ENCODE data around the gene LIN52. TPM values are rescaled to one million over a fixed set of nuclear protein-coding genes. Genes with fewer than 3 reads are reported as not detected.

The LIN52 gene
- 10 to 100 TPM in 1 of 2 donors, 1 to 10 TPM in 1; 9.0 to 13.7 TPM for total RNA-seq
- polyA plus RNA-seq = 1 to 10 TPM; 7.1 to 7.4 TPM
- long read RNA-seq, donor 1, partial matches to known transcripts = 0 of 3 reads
- long read RNA-seq, donor 1, other reads (novel, unspliced or antisense) = 0 of 3 reads
- long read RNA-seq, donor 2, partial matches to known transcripts = 0 of 1 reads
- long read RNA-seq, donor 2, other reads (novel, unspliced or antisense) = 0 of 1 reads
- long read RNA-seq, donor 3, partial matches to known transcripts = 0 of 3 reads
- long read RNA-seq, donor 3, other reads (novel, unspliced or antisense) = 0 of 3 reads
- long read RNA-seq, donor 4, partial matches to known transcripts = 0 of 1 reads
- long read RNA-seq, donor 4, other reads (novel, unspliced or antisense) = 0 of 1 reads
- long read RNA-seq, donor 5, partial matches to known transcripts = 0 of 4 reads
- long read RNA-seq, donor 5, other reads (novel, unspliced or antisense) = 0 of 4 reads

- peak; percentile 96 for ATAC-seq (ENCODE audit: insufficient read depth, low FRiP score)
- H3K4me1 ChIP-seq (ENCODE audit: control insufficient read depth in 5 of 5, insufficient read depth in 5 of 5, low read length in 5 of 5) = peaks cover 0 to 19% (median 11%) of the 10 kb centered on the region in 5 donors
- no peaks in the 10 kb centered on the region for H3K9me3 ChIP-seq (ENCODE audit: control insufficient read depth in 4 of 4, insufficient read depth in 3 of 4, low read length in 3 of 4)
- H3K4me3 ChIP-seq = peak within 1 kb of the TSS; percentile 77
- TF ChIP-seq CTCF (IDR thresholded peaks at IDR 0.05; ENCODE audit: control extremely low read depth, extremely low read depth) = no peak
- peak within 1 kb of the TSS; percentile 76 to 99 for H3K9ac ChIP-seq (ENCODE audit: insufficient read depth in 1 of 2, low read length in 2 of 2)
- H3K27ac ChIP-seq (ENCODE audit: low read depth in 1 of 2, low read length in 1 of 2) = peak within 1 kb of the TSS; percentile 82 to 91
- 0% methylated on average over 46 of the region's 46 CpGs for WGBS, 2 donors
- H3K27me3 ChIP-seq (ENCODE audit: control insufficient read depth in 3 of 3, insufficient read depth in 3 of 3, low read length in 2 of 3) = no peaks in the 10 kb centered on the region
- peak; percentile 100 for DNase-seq
- H3K36me3 ChIP-seq (ENCODE audit: control insufficient read depth in 4 of 4, insufficient read depth in 4 of 4, low read length in 4 of 4) = peaks cover 0 to 2% (median 0%) of the 10 kb centered on the region in 4 donors
Measured at GRCh38 chr14:74084277-74085046, at the start of gene LIN52, which contains the start of gene ALDH6A1. TSS of gene LIN52 (plus strand) at chr14:74084956. CDS start at chr14:74084975, 19 bp downstream. TSS of gene ALDH6A1 (minus strand) at chr14:74084453. CDS start at chr14:74084394, 59 bp downstream.

DNA sequence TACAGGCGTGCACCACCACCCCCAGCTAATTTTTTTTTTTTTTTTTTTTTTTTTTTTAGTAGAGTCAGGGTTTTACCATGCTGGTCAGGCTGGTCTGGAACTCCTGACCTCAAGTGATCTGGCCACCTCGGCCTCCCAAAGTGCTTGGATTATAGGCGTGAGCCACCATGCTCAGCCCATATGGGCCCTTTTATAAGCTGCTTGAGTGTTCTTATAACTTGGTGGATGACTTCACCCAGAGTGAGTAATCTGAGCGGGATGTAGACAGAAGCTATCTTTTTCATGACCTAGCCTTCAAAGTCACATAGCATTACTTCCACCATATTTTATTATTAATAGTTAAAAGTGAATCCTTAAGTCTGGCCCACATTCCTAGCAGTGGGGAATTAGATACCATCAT, 49.2 kb upstream of the LIN52 start:
- Histone ChIP-seq H3K9me3 (ENCODE audit: control insufficient read depth in 4 of 4, insufficient read depth in 3 of 4, low read length in 3 of 4) (no peaks in the 10 kb centered on the region), H3K4me3 (no peak overlapping the region), H3K9ac (ENCODE audit: insufficient read depth in 1 of 2, low read length in 2 of 2) (no peak overlapping the region), H3K4me1 (ENCODE audit: control insufficient read depth in 5 of 5, insufficient read depth in 5 of 5, low read length in 5 of 5) (no peaks in the 10 kb centered on the region), H3K27ac (ENCODE audit: low read depth in 1 of 2, low read length in 1 of 2) (no peak overlapping the region), H3K36me3 (ENCODE audit: control insufficient read depth in 4 of 4, insufficient read depth in 4 of 4, low read length in 4 of 4) (peaks cover 0 to 5% (median 2%) of the 10 kb centered on the region in 4 donors), H3K27me3 (ENCODE audit: control insufficient read depth in 3 of 3, insufficient read depth in 3 of 3, low read length in 2 of 3) (no peaks in the 10 kb centered on the region)
- TF ChIP-seq CTCF (IDR thresholded peaks at IDR 0.05; ENCODE audit: control extremely low read depth, extremely low read depth) = no peak
- ATAC-seq (ENCODE audit: insufficient read depth, low FRiP score) = no peak
- WGBS, 2 donors = 86 to 98% methylated on average over 4 of the region's 4 CpGs
- DNase-seq = no peak

- Histone ChIP-seq H3K4me3 (no peak overlapping the region), H3K9ac (ENCODE audit: insufficient read depth in 1 of 2, low read length in 2 of 2) (no peak overlapping the region), H3K4me1 (ENCODE audit: control insufficient read depth in 5 of 5, insufficient read depth in 5 of 5, low read length in 5 of 5) (no peaks in the 10 kb centered on the region), H3K36me3 (ENCODE audit: control insufficient read depth in 4 of 4, insufficient read depth in 4 of 4, low read length in 4 of 4) (peaks cover 0 to 6% (median 2%) of the 10 kb centered on the region in 4 donors), H3K27ac (ENCODE audit: low read depth in 1 of 2, low read length in 1 of 2) (no peak overlapping the region), H3K9me3 (ENCODE audit: control insufficient read depth in 4 of 4, insufficient read depth in 3 of 4, low read length in 3 of 4) (no peaks in the 10 kb centered on the region), H3K27me3 (ENCODE audit: control insufficient read depth in 3 of 3, insufficient read depth in 3 of 3, low read length in 2 of 3) (no peaks in the 10 kb centered on the region)
- DNase-seq = peak in 2 of 3 donors; percentile 69 to 78
- TF ChIP-seq CTCF (IDR thresholded peaks at IDR 0.05; ENCODE audit: control extremely low read depth, extremely low read depth) = peak; percentile 32
- 67 to 70% methylated on average over 3 of the region's 3 CpGs for WGBS, 2 donors
- no peak for ATAC-seq (ENCODE audit: insufficient read depth, low FRiP score)
Measured at GRCh38 chr14:74038020-74038859, 46.5 kb upstream of the LIN52 start.
